Measurements from ENCODE around the gene ARMC9.

DNA sequence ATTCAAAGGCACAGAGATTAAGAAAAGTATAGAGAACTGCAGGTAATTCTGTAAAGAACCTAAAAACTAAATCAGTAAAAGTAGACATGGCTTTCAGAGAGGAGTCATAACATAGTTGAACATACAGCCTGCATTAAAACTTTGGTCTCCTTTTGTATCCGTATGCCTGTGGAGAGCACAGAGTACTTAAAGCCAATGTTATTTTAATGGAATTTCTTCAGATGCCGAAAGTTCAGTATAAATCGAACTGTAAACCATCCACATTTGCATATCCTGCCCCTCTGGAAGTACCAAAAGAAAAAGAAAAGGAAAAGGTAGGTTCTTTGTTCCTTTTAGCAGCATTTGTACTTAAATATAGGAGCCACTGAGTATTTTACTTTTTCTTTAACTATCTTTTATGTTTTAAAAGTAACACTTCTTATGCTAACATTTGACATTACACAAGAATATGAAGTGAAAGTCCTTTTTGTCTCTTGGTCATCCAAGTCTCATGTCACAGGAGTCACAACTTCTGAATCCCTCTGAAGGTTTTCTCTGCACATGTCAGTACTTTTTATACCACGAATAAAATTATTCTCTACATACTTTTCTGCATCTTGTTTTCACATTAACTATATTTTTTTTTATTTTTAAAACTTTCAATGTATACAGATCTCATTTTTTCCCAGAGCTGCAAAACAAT, 34.9 kb upstream of the ARMC9 start:
- TF ChIP-seq, protein P1, sequence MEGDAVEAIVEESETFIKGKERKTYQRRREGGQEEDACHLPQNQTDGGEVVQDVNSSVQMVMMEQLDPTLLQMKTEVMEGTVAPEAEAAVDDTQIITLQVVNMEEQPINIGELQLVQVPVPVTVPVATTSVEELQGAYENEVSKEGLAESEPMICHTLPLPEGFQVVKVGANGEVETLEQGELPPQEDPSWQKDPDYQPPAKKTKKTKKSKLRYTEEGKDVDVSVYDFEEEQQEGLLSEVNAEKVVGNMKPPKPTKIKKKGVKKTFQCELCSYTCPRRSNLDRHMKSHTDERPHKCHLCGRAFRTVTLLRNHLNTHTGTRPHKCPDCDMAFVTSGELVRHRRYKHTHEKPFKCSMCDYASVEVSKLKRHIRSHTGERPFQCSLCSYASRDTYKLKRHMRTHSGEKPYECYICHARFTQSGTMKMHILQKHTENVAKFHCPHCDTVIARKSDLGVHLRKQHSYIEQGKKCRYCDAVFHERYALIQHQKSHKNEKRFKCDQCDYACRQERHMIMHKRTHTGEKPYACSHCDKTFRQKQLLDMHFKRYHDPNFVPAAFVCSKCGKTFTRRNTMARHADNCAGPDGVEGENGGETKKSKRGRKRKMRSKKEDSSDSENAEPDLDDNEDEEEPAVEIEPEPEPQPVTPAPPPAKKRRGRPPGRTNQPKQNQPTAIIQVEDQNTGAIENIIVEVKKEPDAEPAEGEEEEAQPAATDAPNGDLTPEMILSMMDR (IDR thresholded peaks at IDR 0.05): no peak
- TF ChIP-seq POLR2A (IDR thresholded peaks at IDR 0.05): no peak

Data from lower leg skin (tissue), 3 donors.